A549 (cell line): Measurements from ENCODE around the gene RPTOR.

Experiments used
- CHD4 ChIP-seq: fragments of 200-600 bp; sonication (generic); IDR thresholded peaks from 2 replicates; pipeline ENCODE4 v1.6.1; 2016; ENCODE audit warnings: antibody characterized with exemption, mild to moderate bottlenecking, borderline replicate concordance
- CTCF ChIP-seq: fragments of >200 bp; sonication (Bioruptor Twin); formaldehyde crosslinking; IDR thresholded peaks from 3 replicates; pipeline ENCODE4 v1.5.1; 2016
- FOSL2 ChIP-seq, 2 experiments: fragments of 450-650 bp in 1 of 2; fragments of >200 bp in 1 of 2; sonication (Bioruptor Twin) in 1 of 2; formaldehyde crosslinking; IDR thresholded peaks; 2 replicates each; pipeline versions ENCODE4 v1.5.0 to v1.6.1; 2016 to 2020; ENCODE audit warnings: mild to moderate bottlenecking in 1 of 2, moderate library complexity in 1 of 2
- JUN ChIP-seq, 2 experiments: fragments of >200 bp; sonication (Bioruptor Twin); formaldehyde crosslinking; IDR thresholded peaks; 2 replicates in 1 of 2; 3 replicates in 1 of 2; pipeline ENCODE4 v1.6.1; 2016 to 2017
- KDM1A ChIP-seq: fragments of 200-600 bp; sonication (generic); IDR thresholded peaks from 2 replicates; pipeline ENCODE4 v1.6.1; 2016; ENCODE audit warnings: low read depth, mild to moderate bottlenecking
- KDM5A ChIP-seq: fragments of 200-600 bp; sonication (generic); IDR thresholded peaks from 2 replicates; pipeline ENCODE4 v1.6.1; 2016; ENCODE audit warnings: antibody characterized with exemption, mild to moderate bottlenecking
- MAZ ChIP-seq: fragments of 150-350 bp; IDR thresholded peaks from 2 replicates; pipeline ENCODE4 v1.6.1; 2014; ENCODE audit warnings: antibody characterized with exemption, low read depth, low read length, borderline replicate concordance
- POLR2A ChIP-seq: IDR thresholded peaks from 2 replicates; pipeline ENCODE4 v1.6.1; 2012; ENCODE audit warnings: mild to moderate bottlenecking, low read length
- RNF2 ChIP-seq: fragments of 200-600 bp; sonication (generic); IDR thresholded peaks from 2 replicates; pipeline ENCODE4 v1.6.1; 2016; ENCODE audit warnings: low read depth, mild to moderate bottlenecking, antibody characterized with exemption, moderate library complexity, borderline replicate concordance
- TF ChIP-seq, protein P1 (sequence below): fragments of 200-600 bp; sonication (generic); IDR thresholded peaks from 2 replicates; pipeline ENCODE4 v1.6.1; 2016; ENCODE audit warnings: antibody characterized with exemption, mild to moderate bottlenecking, moderate library complexity
- TF ChIP-seq, protein P2 (sequence below): fragments of 250-450 bp; sonication (Bioruptor Pico); IDR thresholded peaks from 2 replicates; pipeline ENCODE4 v1.5.0; 2021; ENCODE audit warnings: mild to moderate bottlenecking, moderate library complexity, borderline replicate concordance

GRCh38 chr17:80930335-80931279 lies 386.0 kb downstream of the RPTOR start:
- TF ChIP-seq, protein P1, sequence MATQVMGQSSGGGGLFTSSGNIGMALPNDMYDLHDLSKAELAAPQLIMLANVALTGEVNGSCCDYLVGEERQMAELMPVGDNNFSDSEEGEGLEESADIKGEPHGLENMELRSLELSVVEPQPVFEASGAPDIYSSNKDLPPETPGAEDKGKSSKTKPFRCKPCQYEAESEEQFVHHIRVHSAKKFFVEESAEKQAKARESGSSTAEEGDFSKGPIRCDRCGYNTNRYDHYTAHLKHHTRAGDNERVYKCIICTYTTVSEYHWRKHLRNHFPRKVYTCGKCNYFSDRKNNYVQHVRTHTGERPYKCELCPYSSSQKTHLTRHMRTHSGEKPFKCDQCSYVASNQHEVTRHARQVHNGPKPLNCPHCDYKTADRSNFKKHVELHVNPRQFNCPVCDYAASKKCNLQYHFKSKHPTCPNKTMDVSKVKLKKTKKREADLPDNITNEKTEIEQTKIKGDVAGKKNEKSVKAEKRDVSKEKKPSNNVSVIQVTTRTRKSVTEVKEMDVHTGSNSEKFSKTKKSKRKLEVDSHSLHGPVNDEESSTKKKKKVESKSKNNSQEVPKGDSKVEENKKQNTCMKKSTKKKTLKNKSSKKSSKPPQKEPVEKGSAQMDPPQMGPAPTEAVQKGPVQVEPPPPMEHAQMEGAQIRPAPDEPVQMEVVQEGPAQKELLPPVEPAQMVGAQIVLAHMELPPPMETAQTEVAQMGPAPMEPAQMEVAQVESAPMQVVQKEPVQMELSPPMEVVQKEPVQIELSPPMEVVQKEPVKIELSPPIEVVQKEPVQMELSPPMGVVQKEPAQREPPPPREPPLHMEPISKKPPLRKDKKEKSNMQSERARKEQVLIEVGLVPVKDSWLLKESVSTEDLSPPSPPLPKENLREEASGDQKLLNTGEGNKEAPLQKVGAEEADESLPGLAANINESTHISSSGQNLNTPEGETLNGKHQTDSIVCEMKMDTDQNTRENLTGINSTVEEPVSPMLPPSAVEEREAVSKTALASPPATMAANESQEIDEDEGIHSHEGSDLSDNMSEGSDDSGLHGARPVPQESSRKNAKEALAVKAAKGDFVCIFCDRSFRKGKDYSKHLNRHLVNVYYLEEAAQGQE: no peak
- no peak for TF ChIP-seq FOSL2 (IDR thresholded peaks at IDR 0.05)
- no peak for TF ChIP-seq FOSL2 (CRISPR knock-in tag; IDR thresholded peaks at IDR 0.05)
- no peak for TF ChIP-seq CTCF
- no peak for TF ChIP-seq RNF2
- TF ChIP-seq KDM1A: no peak
- no peak for TF ChIP-seq JUN (IDR thresholded peaks at IDR 0.05)
- TF ChIP-seq MAZ: no peak
- no peak for TF ChIP-seq POLR2A
- TF ChIP-seq KDM5A: no peak
- TF ChIP-seq CHD4: no peak
- TF ChIP-seq, protein P2, sequence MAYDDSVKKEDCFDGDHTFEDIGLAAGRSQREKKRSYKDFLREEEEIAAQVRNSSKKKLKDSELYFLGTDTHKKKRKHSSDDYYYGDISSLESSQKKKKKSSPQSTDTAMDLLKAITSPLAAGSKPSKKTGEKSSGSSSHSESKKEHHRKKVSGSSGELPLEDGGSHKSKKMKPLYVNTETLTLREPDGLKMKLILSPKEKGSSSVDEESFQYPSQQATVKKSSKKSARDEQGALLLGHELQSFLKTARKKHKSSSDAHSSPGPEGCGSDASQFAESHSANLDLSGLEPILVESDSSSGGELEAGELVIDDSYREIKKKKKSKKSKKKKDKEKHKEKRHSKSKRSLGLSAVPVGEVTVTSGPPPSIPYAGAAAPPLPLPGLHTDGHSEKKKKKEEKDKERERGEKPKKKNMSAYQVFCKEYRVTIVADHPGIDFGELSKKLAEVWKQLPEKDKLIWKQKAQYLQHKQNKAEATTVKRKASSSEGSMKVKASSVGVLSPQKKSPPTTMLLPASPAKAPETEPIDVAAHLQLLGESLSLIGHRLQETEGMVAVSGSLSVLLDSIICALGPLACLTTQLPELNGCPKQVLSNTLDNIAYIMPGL (CRISPR knock-in tag): no peak
